Body of pancreas (tissue), 4 donors: Measurements from ENCODE around the gene UTS2B. TPM values are rescaled to one million over a fixed set of nuclear protein-coding genes. Genes with fewer than 3 reads are reported as not detected.

Source experiments
- ATAC-seq: fragments of 150-250 bp; one replicate; pipeline ENCODE4 v1.9.1; 2016
- DNase-seq, 4 donors: peaks; one replicate each; pipeline ENCODE4 v3.0.0-alpha.2; 2019
- H3K27ac ChIP-seq, 4 donors: fragments of 200-600 bp; sonication (generic); 1 replicate in 3 of 4; 2 replicates in 1 of 4; pipeline versions ENCODE4 v1.5.1 to v1.6.1; 2016 to 2019; ENCODE audit warnings: mild to moderate bottlenecking in 1 of 4, mixed read lengths in 1 of 4, moderate library complexity in 1 of 4
- H3K27me3 ChIP-seq, 2 donors: fragments of 200-600 bp; sonication (generic); one replicate each; pipeline ENCODE4 v1.6.0; 2016; ENCODE audit warnings: mild to moderate bottlenecking in 1 of 2
- H3K36me3 ChIP-seq, 2 donors: fragments of 200-600 bp; sonication (generic); replicated peaks in 1 of 2; 2 replicates each; pipeline ENCODE4 v1.5.1; 2016; ENCODE audit warnings: low read depth in 2 of 2; ENCODE audit not compliant: insufficient read depth in 1 of 2
- H3K4me1 ChIP-seq: fragments of 200-600 bp; sonication (generic); one replicate; pipeline ENCODE4 v1.6.0; 2016
- H3K4me3 ChIP-seq, 2 donors: fragments of 200-600 bp; sonication (generic); 1 replicate in 1 of 2; 2 replicates in 1 of 2; pipeline ENCODE4 v1.5.1; 2016 to 2019
- H3K9me3 ChIP-seq, 3 donors: fragments of 200-600 bp; sonication (generic); 1 replicate in 2 of 3; 2 replicates in 1 of 3; pipeline ENCODE4 v1.5.1; 2016
- POLR2A ChIP-seq, 3 donors: fragments of 450-650 bp; IDR thresholded peaks; one replicate each; pipeline ENCODE4 v1.6.1; 2016; ENCODE audit warnings: antibody characterized with exemption in 3 of 3, mild to moderate bottlenecking in 2 of 3
- WGBS, 2 donors: methylation state at CpG; one replicate each; pipeline ENCODE4 v1.1.5; 2017; 5-methylcytosine and 5-hydroxymethylcytosine counted together
- intact Hi-C: fragments of 100-400 bp; cut with DNase I; formaldehyde crosslinking; loops from one replicate; pipeline ENCODE4 v1.15.1; 2023
- total RNA-seq, 2 donors: library from RNA; depleted of rRNA; stranded (reverse); fragments of >200 nt; gene quantifications; one replicate each; pipeline ENCODE4 v1.1.0, GENCODE V29; 2016
- TF ChIP-seq, protein P1 (sequence below), 7 experiments: fragments of 450-650 bp in 4 of 7; fragments of 200-600 bp in 3 of 7; sonication (generic) in 3 of 7; IDR thresholded peaks; one replicate each; pipeline ENCODE4 v1.5.1; 2016 to 2019; ENCODE audit warnings: antibody characterized with exemption in 7 of 7

Gene UTS2B
- total RNA-seq, 2 donors from 2014 or later = not detected

- Histone ChIP-seq H3K4me1 (peaks cover 73% of the 10 kb centered on the region), H3K9me3 (no peaks in the 10 kb centered on the region), H3K4me3 (no peak overlapping the region), H3K27ac (peak overlapping the region; percentile 14 to 54 (median 30)), H3K27me3 (no peaks in the 10 kb centered on the region), H3K36me3 (no peaks in the 10 kb centered on the region)
- intact Hi-C loops = no loop called here
- ATAC-seq (no peak), DNase-seq (no peak)
- 36 to 39% methylated on average over 7 of the region's 7 CpGs for WGBS, 2 donors
- TF ChIP-seq, protein P1, sequence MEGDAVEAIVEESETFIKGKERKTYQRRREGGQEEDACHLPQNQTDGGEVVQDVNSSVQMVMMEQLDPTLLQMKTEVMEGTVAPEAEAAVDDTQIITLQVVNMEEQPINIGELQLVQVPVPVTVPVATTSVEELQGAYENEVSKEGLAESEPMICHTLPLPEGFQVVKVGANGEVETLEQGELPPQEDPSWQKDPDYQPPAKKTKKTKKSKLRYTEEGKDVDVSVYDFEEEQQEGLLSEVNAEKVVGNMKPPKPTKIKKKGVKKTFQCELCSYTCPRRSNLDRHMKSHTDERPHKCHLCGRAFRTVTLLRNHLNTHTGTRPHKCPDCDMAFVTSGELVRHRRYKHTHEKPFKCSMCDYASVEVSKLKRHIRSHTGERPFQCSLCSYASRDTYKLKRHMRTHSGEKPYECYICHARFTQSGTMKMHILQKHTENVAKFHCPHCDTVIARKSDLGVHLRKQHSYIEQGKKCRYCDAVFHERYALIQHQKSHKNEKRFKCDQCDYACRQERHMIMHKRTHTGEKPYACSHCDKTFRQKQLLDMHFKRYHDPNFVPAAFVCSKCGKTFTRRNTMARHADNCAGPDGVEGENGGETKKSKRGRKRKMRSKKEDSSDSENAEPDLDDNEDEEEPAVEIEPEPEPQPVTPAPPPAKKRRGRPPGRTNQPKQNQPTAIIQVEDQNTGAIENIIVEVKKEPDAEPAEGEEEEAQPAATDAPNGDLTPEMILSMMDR (IDR thresholded peaks at IDR 0.05) = no peak
These were observed 22.9 kb upstream of the UTS2B start for GRCh38 chr3:191353022-191353777.

DNA sequence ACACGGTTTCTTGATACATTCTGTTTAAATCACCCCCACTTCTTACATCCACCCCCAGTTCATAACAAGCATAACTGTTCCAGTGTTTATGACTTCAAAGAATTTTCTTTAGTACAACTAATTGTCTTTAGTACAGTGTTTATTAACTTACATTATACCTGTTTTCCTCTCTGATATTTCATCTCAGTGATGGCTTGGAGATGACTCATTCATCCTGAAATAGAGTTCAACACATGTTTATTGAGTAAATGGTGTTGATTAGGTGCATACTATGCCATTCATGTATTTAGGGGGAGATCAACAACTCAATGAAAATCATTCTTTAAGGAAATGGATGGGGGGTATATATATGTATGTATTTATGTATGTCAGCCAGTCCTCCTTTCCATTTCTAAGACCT lies 21.7 kb upstream of the UTS2B start:
- peak overlapping the region in 1 of 4 donors; percentile 63 for H3K27ac ChIP-seq
- no peaks in the 10 kb centered on the region for H3K9me3 ChIP-seq
- peaks cover 70% of the 10 kb centered on the region for H3K4me1 ChIP-seq
- H3K27me3 ChIP-seq = no peaks in the 10 kb centered on the region
- WGBS, 2 donors = 81 to 95% methylated on average over 1 of the region's 1 CpG
- DNase-seq = no peak
- TF ChIP-seq POLR2A (IDR thresholded peaks at IDR 0.05) = no peak
- TF ChIP-seq, protein P1 (IDR thresholded peaks at IDR 0.05) = no peak
- intact Hi-C loops = no loop called here
- no peak for ATAC-seq
- no peak overlapping the region for H3K4me3 ChIP-seq
- H3K36me3 ChIP-seq = no peaks in the 10 kb centered on the region

DNA sequence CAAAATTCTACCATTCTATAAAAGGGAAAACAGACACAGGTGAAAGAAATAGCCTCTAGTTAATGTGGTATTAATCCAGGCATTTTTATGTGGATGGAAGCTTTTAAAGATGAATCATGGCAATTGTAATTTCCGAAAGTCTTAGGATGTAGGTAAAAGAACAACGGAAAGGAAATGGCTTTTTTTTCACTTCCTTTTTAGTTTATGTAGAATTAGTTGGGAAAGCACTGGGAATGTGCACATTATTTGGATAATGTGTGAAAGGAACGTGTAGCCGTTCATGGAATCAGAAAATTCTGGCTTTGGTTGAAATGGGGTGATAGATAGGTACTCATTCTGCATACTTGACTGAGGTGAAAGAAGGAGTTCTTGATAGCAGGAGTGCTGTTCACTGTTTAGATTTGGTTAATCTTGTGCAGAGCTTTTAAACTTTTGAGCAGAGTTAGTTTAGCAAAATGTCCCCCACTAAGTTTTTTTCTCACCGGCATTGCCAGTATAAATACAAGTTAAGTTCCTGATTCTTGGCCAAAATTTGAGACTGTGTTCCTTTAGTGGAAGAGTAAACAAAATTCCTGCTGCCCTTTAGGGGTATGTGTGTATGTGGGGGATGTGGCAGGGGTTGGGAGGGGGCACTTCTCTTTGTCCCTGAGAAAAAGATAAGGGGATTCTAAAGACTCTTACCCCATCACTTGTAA lies 20.2 kb upstream of the UTS2B start:
- intact Hi-C loops = no loop called here
- Histone ChIP-seq H3K9me3 (no peaks in the 10 kb centered on the region), H3K27ac (peak overlapping the region; percentile 18 to 63 (median 45)), H3K36me3 (no peaks in the 10 kb centered on the region), H3K27me3 (no peaks in the 10 kb centered on the region), H3K4me3 (no peak overlapping the region), H3K4me1 (peaks cover 59% of the 10 kb centered on the region)
- TF ChIP-seq, protein P1 (IDR thresholded peaks at IDR 0.05) = no peak
- no peak for TF ChIP-seq POLR2A (IDR thresholded peaks at IDR 0.05)
- WGBS, 2 donors = 27 to 29% methylated on average over 5 of the region's 5 CpGs
- ATAC-seq (peak; percentile 44), DNase-seq (no peak)

GRCh38 chr3:191348098-191348497 lies 17.8 kb upstream of the UTS2B start:
- Histone ChIP-seq H3K27me3 (no peaks in the 10 kb centered on the region), H3K4me1 (peaks cover 56% of the 10 kb centered on the region), H3K36me3 (no peaks in the 10 kb centered on the region), H3K4me3 (no peak overlapping the region), H3K27ac (no peak overlapping the region), H3K9me3 (no peaks in the 10 kb centered on the region)
- TF ChIP-seq POLR2A (IDR thresholded peaks at IDR 0.05) = no peak
- TF ChIP-seq, protein P1 (IDR thresholded peaks at IDR 0.05) = no peak
- no peak for ATAC-seq
- intact Hi-C loops = no loop called here
- no peak for DNase-seq
- 91 to 100% methylated on average over 1 of the region's 1 CpG for WGBS, 2 donors
